ENCODE measurements around the gene LRRN2.

Gene LRRN2

DNA sequence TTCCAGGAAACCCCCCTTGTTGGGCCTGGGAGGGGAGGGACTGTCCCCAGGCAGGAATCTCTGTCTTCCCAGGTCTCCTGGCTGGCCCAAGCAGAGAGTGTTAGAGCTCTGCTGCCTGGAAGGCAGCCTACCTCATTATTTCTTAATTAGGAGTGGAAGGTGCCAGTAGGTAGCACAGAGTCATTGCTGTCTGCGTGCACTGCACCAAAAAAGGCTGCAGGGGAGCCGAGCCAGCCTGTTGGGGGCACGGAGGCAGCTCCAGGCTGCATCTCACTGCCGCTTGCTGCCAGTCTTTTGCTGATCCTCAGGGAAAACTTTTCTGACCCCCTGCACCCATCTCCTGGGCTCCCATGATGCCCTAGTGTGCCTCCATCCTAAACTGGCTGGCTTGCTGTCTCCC, 58.1 kb downstream of the LRRN2 start:
- no peak for TF ChIP-seq CTCF (IDR thresholded peaks at IDR 0.05; ENCODE audit: low read depth, low read length, missing control alignments)
- no peak for DNase-seq
- in situ Hi-C loops (cut with HindIII; ENCODE audit: low pct_ligation_motif_present, low sequenced_read_pairs), result no loop called here
- no peak overlapping the region for H3K4me3 ChIP-seq (ENCODE audit: low read depth, low read length)
- peaks cover 5% of the 10 kb centered on the region for H3K27me3 ChIP-seq (replicated peaks)
- no peaks in the 10 kb centered on the region for H3K36me3 ChIP-seq (replicated peaks)
- H3K27ac ChIP-seq, result no peak overlapping the region

DNA sequence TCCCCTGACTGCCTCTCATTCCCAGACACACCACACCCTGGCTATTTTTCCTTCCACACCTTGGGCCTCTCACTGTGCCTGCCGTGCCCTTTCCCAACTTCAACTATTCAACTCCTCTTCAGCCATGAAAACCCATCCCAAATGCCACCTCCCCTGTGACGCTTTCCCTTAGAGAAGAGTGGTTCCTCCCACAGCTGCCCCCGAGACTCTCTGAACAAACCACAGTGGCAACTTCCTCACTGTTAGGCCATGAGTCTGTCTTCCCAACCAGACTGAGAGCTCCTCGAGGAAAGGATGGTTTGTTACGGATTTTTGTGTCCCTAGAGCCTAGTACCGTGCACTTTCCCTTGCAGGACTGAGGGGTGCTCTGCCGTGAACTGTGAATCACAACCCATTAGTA, 59.2 kb downstream of the LRRN2 start:
- no peak for DNase-seq
- no peaks in the 10 kb centered on the region for H3K36me3 ChIP-seq (replicated peaks)
- in situ Hi-C loops (cut with HindIII; ENCODE audit: low pct_ligation_motif_present, low sequenced_read_pairs), result no loop called here
- no peak for TF ChIP-seq CTCF (IDR thresholded peaks at IDR 0.05; ENCODE audit: low read depth, low read length, missing control alignments)
- peaks cover 5% of the 10 kb centered on the region for H3K27me3 ChIP-seq (replicated peaks)
- no peak overlapping the region for H3K27ac ChIP-seq
- H3K4me3 ChIP-seq (ENCODE audit: low read depth, low read length), result no peak overlapping the region

GRCh38 chr1:204624631-204625216, 60.8 kb downstream of the LRRN2 start:
- Histone ChIP-seq H3K27ac (no peak overlapping the region), H3K36me3 (replicated peaks) (no peaks in the 10 kb centered on the region), H3K4me3 (ENCODE audit: low read depth, low read length) (no peak overlapping the region), H3K27me3 (replicated peaks) (peaks cover 5% of the 10 kb centered on the region)
- in situ Hi-C loops (cut with HindIII; ENCODE audit: low pct_ligation_motif_present, low sequenced_read_pairs), result no loop called here
- DNase-seq, result no peak
- no peak for TF ChIP-seq CTCF (IDR thresholded peaks at IDR 0.05; ENCODE audit: low read depth, low read length, missing control alignments)

- Histone ChIP-seq H3K27me3 (replicated peaks) (peaks cover 5% of the 10 kb centered on the region), H3K36me3 (replicated peaks) (no peaks in the 10 kb centered on the region), H3K4me3 (ENCODE audit: low read depth, low read length) (no peak overlapping the region), H3K27ac (no peak overlapping the region)
- in situ Hi-C loops (cut with HindIII; ENCODE audit: low pct_ligation_motif_present, low sequenced_read_pairs), result no loop called here
- DNase-seq, result no peak
- peak; percentile 33 for TF ChIP-seq CTCF (IDR thresholded peaks at IDR 0.05; ENCODE audit: low read depth, low read length, missing control alignments)
Observed at GRCh38 chr1:204623894-204624361, 61.6 kb downstream of the LRRN2 start.

DNA sequence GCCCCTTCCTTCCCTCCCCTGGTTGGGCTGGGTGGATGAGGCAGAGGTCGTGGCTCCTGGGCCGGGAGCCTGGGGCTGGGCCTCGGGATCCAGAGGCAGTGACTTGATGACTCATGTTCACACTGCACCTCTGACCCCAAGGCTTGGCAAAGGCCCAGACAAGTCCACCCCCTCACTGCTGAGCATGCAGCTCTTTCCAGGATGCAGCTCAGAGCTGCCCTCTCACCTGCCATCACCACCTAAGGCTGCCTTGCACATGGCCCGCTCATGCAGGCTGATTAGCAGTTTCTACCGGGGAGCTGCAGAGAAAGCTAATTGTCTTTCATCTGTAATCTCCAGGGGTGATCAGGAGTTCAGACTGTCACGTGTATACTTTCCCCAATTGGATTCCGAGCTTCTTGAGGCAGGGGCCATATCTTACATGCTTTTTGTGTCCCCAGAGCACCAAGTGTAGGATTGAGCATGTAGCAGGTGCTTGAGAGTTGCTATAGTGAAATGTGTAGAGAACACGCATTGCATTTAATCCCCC, 62.1 kb downstream of the LRRN2 start:
- in situ Hi-C loops (cut with HindIII; ENCODE audit: low pct_ligation_motif_present, low sequenced_read_pairs), result no loop called here
- Histone ChIP-seq H3K27ac (no peak overlapping the region), H3K36me3 (replicated peaks) (no peaks in the 10 kb centered on the region), H3K4me3 (ENCODE audit: low read depth, low read length) (no peak overlapping the region), H3K27me3 (replicated peaks) (peaks cover 5% of the 10 kb centered on the region)
- no peak for TF ChIP-seq CTCF (IDR thresholded peaks at IDR 0.05; ENCODE audit: low read depth, low read length, missing control alignments)
- DNase-seq, result peak; percentile 43

- no peak overlapping the region for H3K4me3 ChIP-seq (ENCODE audit: low read depth, low read length)
- no peak for TF ChIP-seq CTCF (IDR thresholded peaks at IDR 0.05; ENCODE audit: low read depth, low read length, missing control alignments)
- H3K27me3 ChIP-seq (replicated peaks), result no peaks in the 10 kb centered on the region
- in situ Hi-C loops (cut with HindIII; ENCODE audit: low pct_ligation_motif_present, low sequenced_read_pairs), result no loop called here
- H3K36me3 ChIP-seq (replicated peaks), result no peaks in the 10 kb centered on the region
- H3K27ac ChIP-seq, result no peak overlapping the region
- DNase-seq, result no peak
Observed at GRCh38 chr1:204621996-204622395, 63.5 kb downstream of the LRRN2 start.

Data from brain microvascular endothelial cell (primary cell).